Ishikawa (cell line): ENCODE results near the gene HOGA1.
A peak's percentile ranks its signal among the peaks of the same experiment; 100 is the strongest.

Experiments used
- CEBPB ChIP-seq: IDR thresholded peaks from 2 replicates; pipeline ENCODE4 v1.6.1; 2012
- CREB1 ChIP-seq: IDR thresholded peaks from 2 replicates; pipeline ENCODE4 v1.6.1; 2012; ENCODE audit warnings: low read depth
- EGR1 ChIP-seq: IDR thresholded peaks from 2 replicates; pipeline ENCODE4 v1.6.1; 2012
- EP300 ChIP-seq: IDR thresholded peaks from 2 replicates; pipeline ENCODE4 v1.6.1; 2012; ENCODE audit warnings: borderline replicate concordance
- FOXM1 ChIP-seq: IDR thresholded peaks from 2 replicates; pipeline ENCODE4 v1.6.1; 2012; ENCODE audit warnings: low read depth, borderline replicate concordance
- NFIC ChIP-seq: IDR thresholded peaks from 2 replicates; pipeline ENCODE4 v1.6.1; 2012
- RAD21 ChIP-seq: IDR thresholded peaks from 2 replicates; pipeline ENCODE4 v1.6.1; 2012; ENCODE audit warnings: low read depth
- TAF1 ChIP-seq: IDR thresholded peaks from 2 replicates; pipeline ENCODE4 v1.6.1; 2012; ENCODE audit warnings: low read depth, mild to moderate bottlenecking
- TCF12 ChIP-seq: IDR thresholded peaks from 2 replicates; pipeline ENCODE4 v1.6.1; 2012; ENCODE audit warnings: low read depth
- TEAD4 ChIP-seq: IDR thresholded peaks from 2 replicates; pipeline ENCODE4 v1.6.1; 2012
- YY1 ChIP-seq: IDR thresholded peaks from 2 replicates; pipeline ENCODE4 v1.6.1; 2012; ENCODE audit warnings: low read depth
- ZBTB7A ChIP-seq: IDR thresholded peaks from 2 replicates; pipeline ENCODE4 v1.6.1; 2012; ENCODE audit warnings: low read depth
- TF ChIP-seq, protein P1 (sequence below): IDR thresholded peaks from 2 replicates; pipeline ENCODE4 v1.6.1; 2012
- TF ChIP-seq, protein P2 (sequence below): IDR thresholded peaks from 2 replicates; pipeline ENCODE4 v1.6.1; 2012
- TF ChIP-seq, protein P3 (sequence below): IDR thresholded peaks from 2 replicates; pipeline ENCODE4 v1.6.1; 2012; ENCODE audit warnings: low read depth, mild to moderate bottlenecking

HOGA1 gene

DNA sequence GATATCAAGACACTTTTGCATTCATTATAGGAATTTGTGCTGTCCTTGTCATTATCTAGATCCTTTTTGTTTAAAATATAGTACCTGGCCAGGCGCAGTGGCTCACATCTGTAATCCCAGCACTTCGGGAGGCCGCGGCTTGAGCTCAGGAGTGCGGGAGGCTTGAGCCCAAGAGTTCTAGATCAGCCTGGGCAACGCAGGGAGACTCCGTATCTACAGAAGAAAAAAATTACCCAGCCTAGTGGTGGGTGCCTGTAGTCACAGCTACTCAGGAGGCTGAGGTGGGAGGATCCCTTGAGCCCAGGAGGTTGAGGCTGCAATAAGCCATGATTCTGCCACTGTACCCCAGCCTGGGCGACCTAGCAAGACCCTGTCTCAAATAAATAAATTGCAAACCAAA is 49.7 kb downstream of the HOGA1 start:
- TF ChIP-seq ZBTB7A: no peak
- TF ChIP-seq EGR1: no peak
- no peak for TF ChIP-seq YY1
- no peak for TF ChIP-seq TEAD4
- TF ChIP-seq EP300: no peak
- no peak for TF ChIP-seq NFIC
- no peak for TF ChIP-seq TAF1
- TF ChIP-seq, protein P1, sequence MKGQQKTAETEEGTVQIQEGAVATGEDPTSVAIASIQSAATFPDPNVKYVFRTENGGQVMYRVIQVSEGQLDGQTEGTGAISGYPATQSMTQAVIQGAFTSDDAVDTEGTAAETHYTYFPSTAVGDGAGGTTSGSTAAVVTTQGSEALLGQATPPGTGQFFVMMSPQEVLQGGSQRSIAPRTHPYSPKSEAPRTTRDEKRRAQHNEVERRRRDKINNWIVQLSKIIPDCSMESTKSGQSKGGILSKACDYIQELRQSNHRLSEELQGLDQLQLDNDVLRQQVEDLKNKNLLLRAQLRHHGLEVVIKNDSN: no peak
- TF ChIP-seq, protein P2, sequence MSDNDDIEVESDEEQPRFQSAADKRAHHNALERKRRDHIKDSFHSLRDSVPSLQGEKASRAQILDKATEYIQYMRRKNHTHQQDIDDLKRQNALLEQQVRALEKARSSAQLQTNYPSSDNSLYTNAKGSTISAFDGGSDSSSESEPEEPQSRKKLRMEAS: no peak
- TF ChIP-seq, protein P3, sequence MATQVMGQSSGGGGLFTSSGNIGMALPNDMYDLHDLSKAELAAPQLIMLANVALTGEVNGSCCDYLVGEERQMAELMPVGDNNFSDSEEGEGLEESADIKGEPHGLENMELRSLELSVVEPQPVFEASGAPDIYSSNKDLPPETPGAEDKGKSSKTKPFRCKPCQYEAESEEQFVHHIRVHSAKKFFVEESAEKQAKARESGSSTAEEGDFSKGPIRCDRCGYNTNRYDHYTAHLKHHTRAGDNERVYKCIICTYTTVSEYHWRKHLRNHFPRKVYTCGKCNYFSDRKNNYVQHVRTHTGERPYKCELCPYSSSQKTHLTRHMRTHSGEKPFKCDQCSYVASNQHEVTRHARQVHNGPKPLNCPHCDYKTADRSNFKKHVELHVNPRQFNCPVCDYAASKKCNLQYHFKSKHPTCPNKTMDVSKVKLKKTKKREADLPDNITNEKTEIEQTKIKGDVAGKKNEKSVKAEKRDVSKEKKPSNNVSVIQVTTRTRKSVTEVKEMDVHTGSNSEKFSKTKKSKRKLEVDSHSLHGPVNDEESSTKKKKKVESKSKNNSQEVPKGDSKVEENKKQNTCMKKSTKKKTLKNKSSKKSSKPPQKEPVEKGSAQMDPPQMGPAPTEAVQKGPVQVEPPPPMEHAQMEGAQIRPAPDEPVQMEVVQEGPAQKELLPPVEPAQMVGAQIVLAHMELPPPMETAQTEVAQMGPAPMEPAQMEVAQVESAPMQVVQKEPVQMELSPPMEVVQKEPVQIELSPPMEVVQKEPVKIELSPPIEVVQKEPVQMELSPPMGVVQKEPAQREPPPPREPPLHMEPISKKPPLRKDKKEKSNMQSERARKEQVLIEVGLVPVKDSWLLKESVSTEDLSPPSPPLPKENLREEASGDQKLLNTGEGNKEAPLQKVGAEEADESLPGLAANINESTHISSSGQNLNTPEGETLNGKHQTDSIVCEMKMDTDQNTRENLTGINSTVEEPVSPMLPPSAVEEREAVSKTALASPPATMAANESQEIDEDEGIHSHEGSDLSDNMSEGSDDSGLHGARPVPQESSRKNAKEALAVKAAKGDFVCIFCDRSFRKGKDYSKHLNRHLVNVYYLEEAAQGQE: no peak
- TF ChIP-seq RAD21: no peak
- TF ChIP-seq TCF12: no peak; the same call in 1 of the 2 replicates
- TF ChIP-seq CEBPB: no peak
- no peak for TF ChIP-seq FOXM1
- no peak for TF ChIP-seq CREB1

DNA sequence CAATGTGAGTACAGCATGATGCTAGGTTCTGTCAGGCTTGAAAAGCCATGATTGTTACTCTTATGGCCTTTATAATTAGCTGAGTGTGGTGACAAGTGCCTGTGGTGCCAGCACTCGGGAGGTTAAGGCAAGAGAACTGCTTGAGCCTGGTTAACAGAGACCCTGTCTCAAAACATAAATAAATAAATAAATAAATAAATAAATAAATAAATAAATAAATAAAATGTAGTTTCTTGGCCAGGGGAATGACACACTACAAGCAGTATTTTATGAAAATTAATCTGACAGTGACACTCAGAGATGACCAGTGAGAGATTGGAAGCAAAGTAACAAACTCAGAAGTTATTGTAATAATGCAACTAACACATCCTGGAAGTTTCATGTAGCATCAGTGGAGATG is 51.4 kb downstream of the HOGA1 start:
- TF ChIP-seq, protein P3: no peak
- TF ChIP-seq NFIC (no peak), YY1 (no peak), TAF1 (no peak), CEBPB (no peak), CREB1 (no peak), EGR1 (no peak), ZBTB7A (no peak), EP300 (no peak), TEAD4 (no peak), RAD21 (no peak), TCF12 (no peak), FOXM1 (no peak)
- TF ChIP-seq, protein P1: no peak
- TF ChIP-seq, protein P2: no peak

DNA sequence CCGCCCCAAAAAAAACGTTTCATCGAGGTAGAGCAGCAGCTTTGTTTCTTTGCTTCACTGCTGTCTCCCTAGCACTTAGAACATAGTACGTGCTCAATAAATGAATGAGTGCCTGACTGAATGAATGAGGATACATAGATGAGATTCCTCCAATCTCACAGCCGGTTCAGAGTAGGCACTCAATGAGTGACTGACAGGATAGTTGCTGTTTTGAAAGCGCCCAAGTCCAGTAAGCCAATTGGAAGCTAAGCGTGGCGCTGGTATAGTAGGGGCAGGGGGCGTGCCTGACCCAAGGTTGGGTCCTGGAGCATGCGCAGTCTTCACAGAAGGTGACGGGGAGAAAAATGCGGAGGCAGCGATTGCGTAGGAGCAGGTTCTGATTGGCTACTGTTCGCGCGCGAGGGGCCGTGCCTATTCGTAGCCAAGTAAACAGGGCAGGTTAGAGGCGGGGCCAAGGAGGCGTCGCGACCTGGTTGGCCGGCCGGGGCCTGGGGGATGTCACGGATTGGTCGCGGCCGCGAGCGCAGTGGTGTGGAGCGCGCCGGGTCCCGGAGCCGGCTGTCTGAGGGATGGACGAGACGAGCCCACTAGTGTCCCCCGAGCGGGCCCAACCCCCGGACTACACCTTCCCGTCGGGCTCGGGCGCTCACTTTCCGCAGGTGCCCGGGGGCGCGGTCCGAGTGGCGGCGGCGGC is 56.1 kb downstream of the HOGA1 start, which contains the start of gene PI4K2A:
Gene PI4K2A, plus strand, starts transcription at position 498 of the 694 bp plus-strand sequence. Its CDS starts 72 bp downstream, at position 570.
- TF ChIP-seq EGR1 (peak; percentile 70), TAF1 (peak; percentile 61; the same call in 1 of the 2 replicates), TCF12 (no peak), EP300 (peak; percentile 9; the same call in 1 of the 2 replicates), NFIC (0 out of 2 replicates have a peak, but pooled peaks have one; percentile 13), CREB1 (peak; percentile 61), ZBTB7A (no peak; the same call in 1 of the 2 replicates), CEBPB (peak; percentile 67; the same call in 1 of the 2 replicates), TEAD4 (no peak)
- TF ChIP-seq, protein P2: peak; percentile 82
- TF ChIP-seq, protein P1: no peak

DNA sequence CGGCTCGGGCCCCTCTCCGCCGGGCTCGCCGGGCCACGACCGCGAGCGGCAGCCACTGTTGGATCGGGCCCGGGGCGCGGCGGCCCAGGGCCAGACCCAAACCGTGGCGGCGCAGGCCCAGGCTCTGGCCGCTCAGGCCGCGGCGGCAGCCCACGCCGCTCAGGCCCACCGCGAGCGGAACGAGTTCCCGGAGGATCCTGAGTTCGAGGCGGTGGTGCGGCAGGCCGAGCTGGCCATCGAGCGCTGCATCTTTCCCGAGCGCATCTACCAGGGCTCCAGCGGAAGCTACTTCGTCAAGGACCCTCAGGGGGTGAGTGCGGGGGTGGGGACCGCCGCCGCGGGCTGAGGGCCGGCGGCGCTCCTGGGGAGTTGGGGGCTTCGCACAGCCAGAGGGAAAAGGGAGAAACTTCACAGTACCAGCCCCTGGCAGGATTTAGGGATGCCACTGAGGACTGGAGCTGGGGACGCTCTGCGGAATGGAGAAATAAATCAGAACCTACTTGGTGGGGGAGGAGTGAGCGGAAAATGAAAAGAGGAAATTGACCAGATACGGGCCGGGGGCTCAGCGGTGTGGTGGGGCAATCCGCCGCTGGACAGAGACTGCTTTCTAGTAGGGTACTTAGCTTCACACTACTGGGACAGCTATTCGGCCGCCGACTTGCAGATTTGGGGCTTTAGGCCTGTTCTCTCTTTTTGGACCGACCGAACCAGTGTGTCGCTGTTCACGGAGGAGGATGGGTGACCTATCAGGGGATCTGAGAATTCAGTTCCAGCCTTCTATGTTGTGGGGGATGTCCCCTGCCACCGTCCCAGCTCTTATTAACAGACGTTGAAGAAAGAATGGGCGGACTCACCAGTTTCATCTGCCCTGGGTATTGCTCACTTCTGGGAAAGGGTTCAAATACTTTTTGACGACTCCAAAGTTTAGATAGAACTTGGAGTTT is 57.0 kb downstream of the HOGA1 start:
- TF ChIP-seq, protein P3: peak; percentile 27; the same call in 1 of the 2 replicates
- no peak; the same call in 1 of the 2 replicates for TF ChIP-seq EP300
- TF ChIP-seq, protein P1: no peak
- peak; percentile 69 for TF ChIP-seq EGR1
